ENCODE measurements around the gene APOM. TPM values are rescaled to one million over a fixed set of nuclear protein-coding genes. Genes with fewer than 3 reads are reported as not detected.

Gene APOM
- total RNA-seq, 1 donor = 3.8 TPM

GRCh38 chr6:31630177-31630934, 25.3 kb upstream of the APOM start:
- no peak for DNase-seq (ENCODE audit: low read depth in 2 of 3, low spot score in 2 of 3)

- no peak for DNase-seq (ENCODE audit: low read depth in 2 of 3, low spot score in 2 of 3)
Observed at GRCh38 chr6:31631209-31631608, 24.5 kb upstream of the APOM start.

- no peak for DNase-seq (ENCODE audit: low read depth in 2 of 3, low spot score in 2 of 3)
Observed at GRCh38 chr6:31631681-31632278, 23.9 kb upstream of the APOM start.

GRCh38 chr6:31632279-31632946, 23.3 kb upstream of the APOM start:
- no peak for DNase-seq (ENCODE audit: low read depth in 2 of 3, low spot score in 2 of 3)

GRCh38 chr6:31633447-31633846, 22.2 kb upstream of the APOM start:
- DNase-seq (ENCODE audit: low read depth in 2 of 3, low spot score in 2 of 3) = no peak

GRCh38 chr6:31634131-31634530, 21.6 kb upstream of the APOM start:
- DNase-seq (ENCODE audit: low read depth in 2 of 3, low spot score in 2 of 3) = no peak

GRCh38 chr6:31634969-31635575, 20.6 kb upstream of the APOM start:
- DNase-seq (ENCODE audit: low read depth in 2 of 3, low spot score in 2 of 3) = no peak

- no peak for DNase-seq (ENCODE audit: low read depth in 2 of 3, low spot score in 2 of 3)
Observed at GRCh38 chr6:31636698-31637596, 18.7 kb upstream of the APOM start.

- DNase-seq (ENCODE audit: low read depth in 2 of 3, low spot score in 2 of 3) = no peak
Observed at GRCh38 chr6:31639043-31639442, 16.7 kb upstream of the APOM start.

- no peak for DNase-seq (ENCODE audit: low read depth in 2 of 3, low spot score in 2 of 3)
Observed at GRCh38 chr6:31639449-31639861, 16.2 kb upstream of the APOM start.

- DNase-seq (ENCODE audit: low read depth in 2 of 3, low spot score in 2 of 3) = no peak
Observed at GRCh38 chr6:31640612-31641011, 15.1 kb upstream of the APOM start.

GRCh38 chr6:31641370-31641769, 14.3 kb upstream of the APOM start:
- no peak for DNase-seq (ENCODE audit: low read depth in 2 of 3, low spot score in 2 of 3)

GRCh38 chr6:31642798-31643570, 12.7 kb upstream of the APOM start:
- no peak for DNase-seq (ENCODE audit: low read depth in 2 of 3, low spot score in 2 of 3)

- no peak for DNase-seq (ENCODE audit: low read depth in 2 of 3, low spot score in 2 of 3)
Observed at GRCh38 chr6:31643818-31644454, 11.8 kb upstream of the APOM start.

GRCh38 chr6:31645325-31645724, 10.4 kb upstream of the APOM start:
- no peak for DNase-seq (ENCODE audit: low read depth in 2 of 3, low spot score in 2 of 3)

- DNase-seq (ENCODE audit: low read depth in 2 of 3, low spot score in 2 of 3) = no peak
Observed at GRCh38 chr6:31651602-31652191, 4.0 kb upstream of the APOM start.

- peak in 1 of 3 donors; percentile 98 for DNase-seq (ENCODE audit: low read depth in 2 of 3, low spot score in 2 of 3)
Observed at GRCh38 chr6:31652925-31653724, 2.6 kb upstream of the APOM start.
